ENCODE results near the gene SERINC1. TPM values are rescaled to one million over a fixed set of nuclear protein-coding genes. Genes with fewer than 3 reads are reported as not detected.

SERINC1 gene
- total RNA-seq, 1 donor from 2014 or later = 216 TPM

DNA sequence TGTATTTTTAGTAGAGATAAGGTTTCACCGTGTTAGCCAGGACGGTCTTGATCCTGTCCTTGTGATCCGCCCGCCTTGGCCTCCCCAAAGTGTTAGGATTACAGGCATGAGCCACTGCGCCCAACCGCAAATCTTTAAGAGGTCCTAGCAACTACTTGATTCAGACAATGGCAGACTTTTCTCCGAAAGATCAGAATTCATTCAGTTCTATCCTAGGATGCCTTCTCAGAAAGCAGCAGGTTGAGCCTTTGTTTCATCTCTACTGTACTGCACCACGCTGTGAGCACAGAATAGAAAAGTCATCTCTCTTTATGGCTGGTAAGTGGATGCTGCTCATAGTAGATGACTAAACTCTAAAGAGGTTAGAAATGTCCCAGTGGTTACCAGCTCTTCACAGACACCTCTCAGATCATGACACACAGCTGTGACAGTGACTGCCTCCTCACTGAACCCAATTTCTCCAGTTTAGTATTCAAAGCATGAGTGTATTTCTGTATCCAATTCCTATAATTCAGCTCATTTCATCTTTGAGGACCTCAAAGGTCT, 78.2 kb downstream of the SERINC1 start:
- ATAC-seq = no peak
- no peak for DNase-seq
- no peaks in the 10 kb centered on the region for H3K36me3 ChIP-seq
- intact Hi-C loops (cut with DNase I) = no loop called here
- no peaks in the 10 kb centered on the region for H3K27me3 ChIP-seq (ENCODE audit: low read depth)
- no peaks in the 10 kb centered on the region for H3K4me1 ChIP-seq
- no peaks in the 10 kb centered on the region for H3K9me3 ChIP-seq
- no peak overlapping the region for H3K27ac ChIP-seq
- no peak overlapping the region for H3K4me3 ChIP-seq
- TF ChIP-seq, protein P1, sequence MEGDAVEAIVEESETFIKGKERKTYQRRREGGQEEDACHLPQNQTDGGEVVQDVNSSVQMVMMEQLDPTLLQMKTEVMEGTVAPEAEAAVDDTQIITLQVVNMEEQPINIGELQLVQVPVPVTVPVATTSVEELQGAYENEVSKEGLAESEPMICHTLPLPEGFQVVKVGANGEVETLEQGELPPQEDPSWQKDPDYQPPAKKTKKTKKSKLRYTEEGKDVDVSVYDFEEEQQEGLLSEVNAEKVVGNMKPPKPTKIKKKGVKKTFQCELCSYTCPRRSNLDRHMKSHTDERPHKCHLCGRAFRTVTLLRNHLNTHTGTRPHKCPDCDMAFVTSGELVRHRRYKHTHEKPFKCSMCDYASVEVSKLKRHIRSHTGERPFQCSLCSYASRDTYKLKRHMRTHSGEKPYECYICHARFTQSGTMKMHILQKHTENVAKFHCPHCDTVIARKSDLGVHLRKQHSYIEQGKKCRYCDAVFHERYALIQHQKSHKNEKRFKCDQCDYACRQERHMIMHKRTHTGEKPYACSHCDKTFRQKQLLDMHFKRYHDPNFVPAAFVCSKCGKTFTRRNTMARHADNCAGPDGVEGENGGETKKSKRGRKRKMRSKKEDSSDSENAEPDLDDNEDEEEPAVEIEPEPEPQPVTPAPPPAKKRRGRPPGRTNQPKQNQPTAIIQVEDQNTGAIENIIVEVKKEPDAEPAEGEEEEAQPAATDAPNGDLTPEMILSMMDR (IDR thresholded peaks at IDR 0.05) = no peak

Other genes with a start within 250 kb of the SERINC1 start
- 11.0 TPM for gene HSF2, start 72.2 kb downstream of the SERINC1 start, total RNA-seq
- gene PKIB, start 138.6 kb upstream of the SERINC1 start, total RNA-seq = 3.2 TPM